Measurements from ENCODE around the gene ERCC6.

- TF ChIP-seq CTCF (conservative IDR thresholded peaks at IDR 0.05 in 1 of 2, IDR thresholded peaks at IDR 0.05 in 1 of 2; ENCODE audit: extremely low read depth in 1 of 2, insufficient read depth in 1 of 2, low read depth in 1 of 2, low read length in 2 of 2) (no peak), EZH2 (IDR thresholded peaks at IDR 0.05; ENCODE audit: borderline replicate concordance, low read length) (no peak)
Observed at GRCh38 chr10:49568235-49568634, 29.3 kb upstream of the ERCC6 start.
